GM10847 (cell line): ENCODE results near the gene KRT84.

Experiments used
- POLR2A ChIP-seq: IDR thresholded peaks from 2 replicates; pipeline ENCODE4 v1.6.1; 2011; ENCODE audit not compliant: insufficient read length; ENCODE audit errors: extremely low read depth

Gene KRT84

GRCh38 chr12:52331039-52331438 lies 54.4 kb downstream of the KRT84 start:
- TF ChIP-seq POLR2A: no peak

- TF ChIP-seq POLR2A: no peak
Measured at GRCh38 chr12:52327830-52328500, 57.5 kb downstream of the KRT84 start.
